ENCODE data around the gene NXPE1. TPM values are rescaled to one million over a fixed set of nuclear protein-coding genes. Genes with fewer than 3 reads are reported as not detected.

Gene NXPE1
- total RNA-seq, 1 donor from 2014 or later = not detected

DNA sequence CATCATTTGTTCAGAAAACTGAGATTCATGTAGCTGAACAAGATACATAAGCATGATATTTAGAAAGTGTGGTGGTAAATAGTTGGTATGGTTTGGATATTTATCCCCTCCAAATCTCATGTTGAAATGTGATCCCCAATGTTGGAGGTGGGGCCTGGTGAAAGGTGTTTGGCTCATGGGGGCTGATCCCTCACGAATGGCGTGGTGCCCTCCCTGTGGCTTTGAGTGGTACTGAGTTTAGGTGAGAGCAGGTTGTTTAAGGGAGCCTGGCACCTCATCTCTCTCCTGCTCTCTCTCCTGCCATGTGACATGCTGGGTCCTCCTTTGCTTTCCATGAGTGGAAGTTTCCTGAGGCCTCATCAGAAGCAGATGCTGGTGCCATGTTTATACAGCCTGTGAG lies 48.1 kb downstream of the NXPE1 start:
- DNase-seq (ENCODE audit: low read depth) = no peak
- TF ChIP-seq, protein P1, sequence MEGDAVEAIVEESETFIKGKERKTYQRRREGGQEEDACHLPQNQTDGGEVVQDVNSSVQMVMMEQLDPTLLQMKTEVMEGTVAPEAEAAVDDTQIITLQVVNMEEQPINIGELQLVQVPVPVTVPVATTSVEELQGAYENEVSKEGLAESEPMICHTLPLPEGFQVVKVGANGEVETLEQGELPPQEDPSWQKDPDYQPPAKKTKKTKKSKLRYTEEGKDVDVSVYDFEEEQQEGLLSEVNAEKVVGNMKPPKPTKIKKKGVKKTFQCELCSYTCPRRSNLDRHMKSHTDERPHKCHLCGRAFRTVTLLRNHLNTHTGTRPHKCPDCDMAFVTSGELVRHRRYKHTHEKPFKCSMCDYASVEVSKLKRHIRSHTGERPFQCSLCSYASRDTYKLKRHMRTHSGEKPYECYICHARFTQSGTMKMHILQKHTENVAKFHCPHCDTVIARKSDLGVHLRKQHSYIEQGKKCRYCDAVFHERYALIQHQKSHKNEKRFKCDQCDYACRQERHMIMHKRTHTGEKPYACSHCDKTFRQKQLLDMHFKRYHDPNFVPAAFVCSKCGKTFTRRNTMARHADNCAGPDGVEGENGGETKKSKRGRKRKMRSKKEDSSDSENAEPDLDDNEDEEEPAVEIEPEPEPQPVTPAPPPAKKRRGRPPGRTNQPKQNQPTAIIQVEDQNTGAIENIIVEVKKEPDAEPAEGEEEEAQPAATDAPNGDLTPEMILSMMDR (conservative IDR thresholded peaks at IDR 0.05; ENCODE audit: low read depth, low read length) = no peak
- no peak overlapping the region for H3K4me3 ChIP-seq (ENCODE audit: low read depth, low read length)

DNA sequence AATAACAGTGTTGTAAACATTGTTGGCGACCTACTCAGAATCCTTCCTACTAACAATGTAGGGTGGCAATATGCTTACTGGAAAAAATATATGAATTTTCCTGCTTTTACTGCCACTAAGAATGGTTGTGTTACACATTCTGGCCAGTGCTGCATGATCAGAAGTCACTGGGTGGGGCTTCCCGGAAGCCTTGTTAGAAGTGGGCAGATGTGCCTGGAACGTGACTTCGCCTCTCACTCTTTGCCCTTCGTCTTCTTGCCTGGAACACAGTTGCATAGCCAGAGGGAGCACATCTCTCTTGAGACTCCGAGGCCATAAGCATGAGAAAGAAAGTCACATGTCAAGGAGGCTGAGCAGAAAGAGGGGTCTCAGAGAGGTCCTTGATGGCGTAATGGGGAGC lies 48.6 kb downstream of the NXPE1 start:
- H3K4me3 ChIP-seq (ENCODE audit: low read depth, low read length) = no peak overlapping the region
- no peak for DNase-seq (ENCODE audit: low read depth)
- TF ChIP-seq, protein P1 (conservative IDR thresholded peaks at IDR 0.05; ENCODE audit: low read depth, low read length) = no peak

DNA sequence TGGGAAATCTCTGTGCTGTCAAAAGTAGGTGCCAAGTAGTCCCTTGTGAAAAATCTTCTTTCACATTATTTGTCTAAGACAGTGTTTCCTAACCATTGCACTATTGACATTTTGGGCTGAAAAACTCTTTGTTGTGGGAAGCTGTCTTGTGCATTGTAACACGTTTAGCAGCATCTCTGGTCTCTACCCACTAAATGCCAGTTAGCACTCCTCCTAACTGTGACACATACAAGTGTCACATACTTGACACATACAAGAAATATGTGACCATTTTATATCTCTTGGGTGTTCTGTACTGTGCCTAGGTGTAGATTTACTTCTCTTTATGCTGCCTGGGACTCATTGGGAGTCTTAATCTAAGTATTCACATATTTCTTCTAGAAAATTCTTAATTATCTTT lies 57.8 kb downstream of the NXPE1 start:
- no peak overlapping the region for H3K4me3 ChIP-seq (ENCODE audit: low read depth, low read length)
- no peak for DNase-seq (ENCODE audit: low read depth)

DNA sequence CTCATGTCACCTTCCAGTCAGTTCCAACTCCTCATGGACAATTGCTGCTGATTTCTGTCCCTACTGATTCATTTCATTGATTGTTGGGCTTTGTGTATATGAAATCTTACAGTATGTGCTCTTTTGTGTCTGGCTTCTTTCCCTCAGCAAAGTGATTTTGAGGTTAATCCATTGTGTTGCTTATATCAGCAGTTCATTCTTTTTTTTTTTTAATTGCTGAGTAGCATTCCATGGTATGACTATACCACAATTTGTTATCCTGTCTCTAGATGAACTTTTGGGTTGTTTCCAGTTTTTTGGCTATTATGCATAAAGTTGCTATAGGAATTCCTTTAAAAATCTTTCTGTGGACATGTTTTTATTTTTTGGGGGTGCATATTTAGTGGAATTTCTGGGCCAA lies 59.9 kb downstream of the NXPE1 start:
- no peak overlapping the region for H3K4me3 ChIP-seq (ENCODE audit: low read depth, low read length)
- DNase-seq (ENCODE audit: low read depth) = no peak
- TF ChIP-seq, protein P1 (conservative IDR thresholded peaks at IDR 0.05; ENCODE audit: low read depth, low read length) = no peak

More for the DNA sequence above, 57.8 kb downstream of the NXPE1 start:
- TF ChIP-seq, protein P1 (conservative IDR thresholded peaks at IDR 0.05; ENCODE audit: low read depth, low read length) = no peak

DNA sequence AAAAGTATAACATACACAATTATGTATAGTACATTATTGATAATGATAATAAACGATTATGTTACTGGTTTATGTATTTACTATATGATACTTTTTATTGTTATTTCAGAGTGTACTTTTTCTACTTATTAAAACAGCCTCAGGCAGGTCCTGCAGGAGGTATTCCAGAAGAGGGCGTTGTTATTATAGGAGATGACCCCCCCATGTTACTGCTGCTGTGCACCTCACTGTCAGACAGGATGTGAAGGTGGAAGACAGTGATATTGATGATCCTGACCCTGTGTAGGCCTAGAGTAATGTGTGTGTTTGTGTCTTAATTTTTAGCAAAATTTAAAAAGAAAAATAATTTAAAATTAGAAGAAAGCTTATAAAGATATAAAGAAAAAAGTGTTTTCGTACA lies 62.8 kb downstream of the NXPE1 start:
- no peak for DNase-seq (ENCODE audit: low read depth)
- no peak overlapping the region for H3K4me3 ChIP-seq (ENCODE audit: low read depth, low read length)
- TF ChIP-seq, protein P1 (conservative IDR thresholded peaks at IDR 0.05; ENCODE audit: low read depth, low read length) = no peak

DNA sequence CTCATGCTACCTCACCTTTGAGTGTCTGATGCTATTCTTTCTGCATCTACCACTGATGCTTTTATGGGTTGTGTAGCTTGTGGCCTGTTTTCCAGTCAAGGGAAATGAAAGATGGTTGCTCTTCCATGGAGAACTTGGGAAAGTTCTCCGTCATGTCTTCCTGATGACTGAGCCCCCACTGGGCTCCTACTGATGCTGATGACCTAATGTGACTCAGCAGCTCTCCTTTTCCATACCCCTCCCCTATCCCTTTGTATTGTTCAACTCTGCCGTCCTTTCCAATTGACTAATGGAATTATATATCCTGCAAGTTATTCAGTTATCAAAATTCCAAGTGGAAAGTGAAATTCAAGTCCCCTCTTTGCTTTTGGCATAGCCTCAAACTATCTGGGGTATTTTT lies 75.8 kb downstream of the NXPE1 start:
- DNase-seq (ENCODE audit: low read depth) = no peak
- TF ChIP-seq, protein P1 (conservative IDR thresholded peaks at IDR 0.05; ENCODE audit: low read depth, low read length) = no peak
- H3K4me3 ChIP-seq (ENCODE audit: low read depth, low read length) = no peak overlapping the region

DNA sequence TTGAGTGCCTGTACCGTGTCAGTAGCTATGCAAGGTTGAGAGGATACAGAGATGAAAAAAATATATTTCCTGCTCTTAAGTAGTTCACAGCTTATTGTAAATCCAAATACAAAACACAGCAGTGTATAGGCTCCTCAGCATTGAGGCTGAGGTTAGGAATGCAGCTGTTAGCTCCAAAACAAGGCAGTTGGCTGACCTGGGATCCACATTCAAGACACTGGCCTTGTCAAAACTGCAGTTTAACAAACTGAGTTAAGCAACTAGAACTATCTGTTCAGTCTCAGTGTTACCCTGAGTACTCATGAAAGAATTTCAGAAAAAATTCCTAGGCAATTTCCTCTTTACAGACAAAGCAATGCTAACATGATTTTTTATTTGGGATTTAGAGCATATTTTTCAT lies 77.6 kb downstream of the NXPE1 start:
- TF ChIP-seq, protein P1 (conservative IDR thresholded peaks at IDR 0.05; ENCODE audit: low read depth, low read length) = no peak
- DNase-seq (ENCODE audit: low read depth) = no peak
- H3K4me3 ChIP-seq (ENCODE audit: low read depth, low read length) = no peak overlapping the region
